Activated T-cell treated with anti-CD3 and anti-CD28 coated beads for 4 hours (primary cell): ENCODE measurements around the gene ATXN1.
A peak's percentile ranks its signal among the peaks of the same experiment; 100 is the strongest.

Source experiments
- DNase-seq: peaks from one replicate; pipeline ENCODE4 v3.0.0-alpha.2; 2020

The ATXN1 gene

GRCh38 chr6:16696496-16696895 lies 64.8 kb downstream of the ATXN1 start:
- no peak for DNase-seq

DNA sequence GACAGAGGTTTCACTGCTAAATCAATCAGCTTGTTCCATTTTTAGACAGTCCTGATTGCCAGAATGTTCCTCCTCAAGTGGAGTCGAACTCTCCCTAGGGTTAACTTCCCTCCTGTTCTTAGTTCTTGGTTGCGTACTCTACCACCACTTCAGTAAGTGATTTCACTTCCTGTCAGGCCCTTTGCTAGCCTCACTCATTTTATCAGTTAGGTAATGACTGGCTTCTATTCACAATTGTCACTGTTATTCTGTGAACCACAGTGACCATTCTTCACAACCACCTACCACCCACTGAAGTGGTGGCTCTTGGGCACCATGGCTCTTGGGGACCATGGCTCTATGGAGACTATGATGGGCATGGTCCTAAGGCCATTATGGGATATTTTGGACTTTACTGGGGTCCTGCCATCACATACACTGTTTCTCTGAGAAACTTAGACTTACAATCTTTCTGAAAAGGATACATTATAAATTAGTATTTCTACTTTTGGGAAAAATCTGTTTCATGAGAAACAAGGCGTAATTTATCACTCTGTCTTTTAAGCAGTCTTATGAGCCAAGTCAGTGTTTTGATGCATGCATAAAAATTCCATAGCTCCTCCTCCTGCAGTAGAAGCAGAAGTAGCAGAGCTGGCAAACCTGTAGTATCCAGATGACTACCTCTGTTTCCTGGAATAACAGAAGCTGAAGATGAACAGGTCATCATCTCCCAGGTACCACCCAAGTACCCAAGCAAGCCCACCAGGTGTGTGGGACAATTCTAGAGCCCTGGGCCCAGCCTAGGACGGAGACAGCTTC lies 66.3 kb downstream of the ATXN1 start:
- no peak for DNase-seq

- DNase-seq, result no peak
Observed at GRCh38 chr6:16691324-16691723, 69.9 kb downstream of the ATXN1 start.

GRCh38 chr6:16690608-16691142 lies 70.6 kb downstream of the ATXN1 start:
- no peak for DNase-seq

GRCh38 chr6:16689788-16690607 lies 71.3 kb downstream of the ATXN1 start:
- DNase-seq, result no peak

DNA sequence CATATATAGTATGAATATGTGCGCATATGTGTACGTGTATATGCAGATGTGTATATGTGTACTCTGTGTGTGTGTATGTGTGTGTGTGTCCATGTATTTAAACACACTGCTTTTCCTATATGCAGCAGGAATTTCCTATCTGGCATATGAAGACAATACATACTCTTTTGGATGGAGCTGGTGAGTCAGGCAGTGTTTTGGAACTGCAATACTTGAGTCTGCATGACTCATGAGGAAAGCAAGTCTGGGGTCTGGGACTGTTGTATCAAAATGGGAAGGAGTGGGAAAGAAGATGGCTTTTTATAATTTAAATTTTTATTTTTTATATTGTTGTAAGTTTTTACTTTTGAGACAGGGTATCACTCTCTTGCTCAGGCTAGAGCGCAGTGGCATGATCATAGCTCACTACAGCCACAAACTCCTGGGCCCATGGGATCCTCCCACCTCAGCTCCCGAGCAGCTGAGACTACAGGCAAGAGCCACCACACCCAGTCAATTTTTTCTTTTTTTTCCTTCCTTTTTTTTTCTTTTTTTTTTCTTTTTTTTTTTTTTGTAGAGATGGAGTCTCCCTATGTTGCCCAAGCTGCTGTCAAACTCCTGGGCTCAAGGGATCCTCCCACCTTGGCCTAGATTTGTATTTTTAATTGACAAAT lies 72.2 kb downstream of the ATXN1 start:
- no peak for DNase-seq

- no peak for DNase-seq
Observed at GRCh38 chr6:16688436-16688835, 72.8 kb downstream of the ATXN1 start.

- no peak for DNase-seq
Observed at GRCh38 chr6:16687045-16687444, 74.2 kb downstream of the ATXN1 start.

DNA sequence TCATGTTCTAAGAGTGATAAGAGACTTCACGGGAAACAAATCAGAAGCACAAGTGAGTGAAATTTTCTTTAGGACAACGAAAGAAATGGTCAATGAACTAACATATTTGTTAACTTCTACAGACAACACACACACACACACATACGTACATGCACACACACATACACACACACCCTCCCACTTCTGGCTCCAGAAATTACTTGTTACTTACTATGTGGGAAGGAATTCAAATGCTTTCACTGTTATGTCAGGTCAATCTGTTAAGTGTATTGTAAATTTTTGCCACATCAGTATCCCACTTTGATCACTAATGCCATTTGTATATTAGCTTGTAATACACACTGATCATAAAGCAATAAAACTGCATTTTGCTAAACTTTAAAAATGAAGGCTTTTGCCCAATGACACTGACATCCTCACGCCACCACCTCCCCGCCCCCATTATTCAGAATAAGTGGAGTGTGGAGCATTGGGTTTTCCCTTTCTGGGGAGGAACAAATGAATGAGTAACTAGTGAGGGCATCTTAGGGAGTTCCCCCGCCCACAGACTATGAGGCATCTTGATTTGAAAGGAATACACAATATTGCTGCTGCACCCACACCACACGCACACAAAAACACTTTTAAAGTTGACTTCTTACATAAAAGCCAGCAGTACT lies 76.2 kb downstream of the ATXN1 start:
- DNase-seq, result peak; percentile 82

DNA sequence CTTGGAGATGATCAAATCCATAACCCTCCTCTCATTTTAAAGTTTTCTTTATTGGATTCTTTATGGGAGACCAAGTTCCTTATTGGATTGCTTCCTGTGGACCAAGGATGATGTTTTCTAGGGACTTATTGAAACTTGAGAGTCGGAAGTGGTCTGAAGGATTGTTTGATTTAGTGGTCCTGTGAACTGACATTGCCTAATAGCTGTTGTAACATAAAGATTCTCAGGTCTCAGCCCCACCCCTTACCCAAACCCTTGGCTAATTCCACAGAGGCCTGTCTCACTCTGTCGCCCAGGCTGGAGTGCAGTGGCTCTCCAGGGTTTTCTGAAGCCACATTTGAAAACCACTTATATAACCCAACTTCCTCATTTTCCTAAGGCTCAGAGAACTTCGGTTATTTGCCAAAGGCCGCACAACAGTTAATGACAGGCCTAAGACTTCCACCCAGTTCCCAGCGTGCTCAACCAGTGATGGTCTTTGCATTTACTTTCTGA lies 77.0 kb downstream of the ATXN1 start:
- no peak for DNase-seq

GRCh38 chr6:16683641-16684194 lies 77.5 kb downstream of the ATXN1 start:
- no peak for DNase-seq

DNA sequence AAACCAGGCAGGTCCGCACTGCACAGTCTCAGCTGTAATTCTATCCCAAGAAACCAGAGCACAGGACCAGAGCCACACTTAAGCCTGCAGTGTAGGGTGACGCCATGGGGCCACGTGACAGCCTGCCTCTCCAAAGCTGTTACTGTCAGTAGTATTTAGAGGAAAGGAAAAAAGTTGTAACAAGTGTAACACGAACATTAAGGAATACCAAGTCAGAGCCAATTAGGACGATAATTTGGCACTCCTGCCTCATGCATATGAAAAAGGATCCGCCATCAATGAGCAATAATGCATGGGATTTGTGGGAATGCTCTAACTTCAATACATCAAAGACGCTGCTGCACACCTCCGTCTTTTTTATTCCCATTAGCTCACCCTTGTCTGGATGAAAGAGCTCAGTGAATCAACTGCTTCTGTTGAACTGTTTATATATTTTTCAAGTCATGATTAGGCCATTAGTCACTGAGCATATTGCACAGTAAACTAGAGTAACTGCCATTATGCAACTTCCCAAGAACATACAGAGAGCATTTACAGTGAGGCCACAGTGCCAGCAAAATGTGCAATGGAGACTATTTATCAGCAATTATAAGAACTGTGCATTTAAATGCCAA lies 79.9 kb downstream of the ATXN1 start:
- DNase-seq, result no peak

- no peak for DNase-seq
Observed at GRCh38 chr6:16679050-16679449, 82.2 kb downstream of the ATXN1 start.

- DNase-seq, result no peak
Observed at GRCh38 chr6:16677458-16677857, 83.8 kb downstream of the ATXN1 start.

DNA sequence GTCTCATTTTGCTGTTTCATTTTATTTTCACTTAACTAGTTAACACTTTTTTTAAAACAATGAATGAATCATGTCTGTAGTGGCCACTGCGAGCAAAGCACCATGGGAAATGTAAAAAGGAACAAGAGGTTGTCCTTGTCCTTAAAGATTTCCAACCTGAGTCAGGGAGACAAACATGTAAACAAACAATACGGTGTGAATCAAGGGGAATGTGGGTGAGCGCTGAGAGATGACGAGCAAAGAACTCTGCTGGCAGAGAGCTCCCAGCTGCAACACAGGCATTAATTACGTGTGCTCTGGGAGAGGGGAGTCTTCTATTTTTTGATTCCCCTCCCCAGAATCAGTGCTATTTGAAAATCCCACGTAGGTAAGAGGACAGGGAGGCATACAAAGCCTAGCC lies 84.3 kb downstream of the ATXN1 start:
- DNase-seq, result no peak

GRCh38 chr6:16676376-16676775 lies 84.9 kb downstream of the ATXN1 start:
- DNase-seq, result no peak

DNA sequence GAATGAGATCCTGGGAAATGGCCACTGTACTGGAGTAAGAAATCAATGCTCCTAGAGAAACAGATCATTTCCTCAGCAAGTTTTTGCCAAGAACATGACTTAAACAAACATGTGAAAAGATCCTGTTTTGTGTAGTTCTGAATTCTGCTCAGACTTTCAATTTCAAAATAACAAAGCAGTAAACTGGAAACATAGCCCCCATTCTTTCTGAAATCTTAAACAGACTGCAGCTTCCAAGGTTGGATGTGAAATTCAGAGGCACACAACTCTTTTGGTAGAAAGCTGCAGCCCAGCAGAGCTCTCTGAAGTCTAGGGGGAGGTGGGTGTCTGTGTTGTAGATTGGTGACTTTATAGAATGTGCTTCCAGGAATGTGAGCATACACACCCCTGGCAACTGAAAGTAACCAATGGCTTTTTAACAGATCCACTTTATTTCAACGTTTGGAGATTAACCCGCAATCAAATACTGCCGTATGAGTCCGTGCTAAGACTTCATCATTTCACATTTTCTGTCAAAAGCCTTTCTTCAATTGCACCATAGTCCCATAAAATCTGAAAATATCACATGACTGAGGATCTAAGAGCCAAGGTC lies 86.4 kb downstream of the ATXN1 start:
- DNase-seq, result no peak

DNA sequence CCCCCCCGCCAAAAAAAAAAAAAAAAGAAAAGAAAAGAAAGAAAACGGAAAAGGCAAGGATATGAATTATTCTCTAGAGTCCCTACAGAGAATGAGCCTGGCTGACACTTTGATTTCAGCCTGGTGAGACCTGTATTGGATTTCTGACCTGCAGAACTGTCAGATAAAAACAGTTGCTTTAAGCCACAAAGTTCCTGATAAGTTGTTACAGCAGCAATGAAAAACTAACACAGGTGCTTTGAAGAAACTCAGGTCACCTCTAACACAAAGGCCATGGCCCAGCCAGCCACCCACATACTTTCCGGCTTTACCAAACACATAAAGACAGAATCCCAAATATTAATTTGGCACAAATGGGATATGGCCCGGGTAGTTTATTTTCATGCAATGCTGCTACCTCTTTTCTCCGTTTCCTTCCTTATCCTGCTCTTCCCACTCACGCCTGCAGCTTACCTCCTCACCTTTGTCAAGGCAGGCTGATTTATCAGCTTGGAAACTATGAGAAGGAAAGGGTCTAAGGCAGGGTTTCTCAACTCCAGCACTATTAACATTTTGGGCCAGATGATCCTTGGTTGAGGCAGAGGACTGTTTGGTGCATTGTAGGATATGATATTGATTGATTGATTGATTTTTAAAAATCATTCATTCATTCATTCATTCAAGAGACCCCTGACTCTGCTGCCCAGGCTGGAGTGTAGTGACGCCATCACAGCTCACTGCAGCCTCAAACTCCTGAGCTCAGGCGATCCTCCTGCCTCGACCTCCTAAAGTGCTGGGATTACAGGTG lies 88.1 kb downstream of the ATXN1 start:
- no peak for DNase-seq

GRCh38 chr6:16671302-16672289 lies 89.7 kb downstream of the ATXN1 start:
- no peak for DNase-seq
